ENCODE data around the gene KIAA1671.

- no peak for TF ChIP-seq CTCF (IDR thresholded peaks at IDR 0.05)
- no peak for TF ChIP-seq EZH2 (IDR thresholded peaks at IDR 0.05; ENCODE audit: borderline replicate concordance, insufficient read depth, low read depth, low read length, poor library complexity, severe bottlenecking)
Measured at GRCh38 chr22:25039255-25039654, 86.7 kb downstream of the KIAA1671 start.
